NCI-H345 treated with DMSO at 0.1 percent for 48 hours (cell line): ENCODE measurements around the gene KIRREL3.

Experiments
- DNase-seq: peaks from one replicate; lab custom pipeline; 2025; ENCODE audit not compliant: unreplicated experiment; lab: John Stamatoyannopoulos, UW

The KIRREL3 gene

GRCh38 chr11:127000291-127000968 lies at the start of gene KIRREL3:
KIRREL3 (minus strand) TSS chr11:127000770.
- peak; percentile 47 for DNase-seq

DNA sequence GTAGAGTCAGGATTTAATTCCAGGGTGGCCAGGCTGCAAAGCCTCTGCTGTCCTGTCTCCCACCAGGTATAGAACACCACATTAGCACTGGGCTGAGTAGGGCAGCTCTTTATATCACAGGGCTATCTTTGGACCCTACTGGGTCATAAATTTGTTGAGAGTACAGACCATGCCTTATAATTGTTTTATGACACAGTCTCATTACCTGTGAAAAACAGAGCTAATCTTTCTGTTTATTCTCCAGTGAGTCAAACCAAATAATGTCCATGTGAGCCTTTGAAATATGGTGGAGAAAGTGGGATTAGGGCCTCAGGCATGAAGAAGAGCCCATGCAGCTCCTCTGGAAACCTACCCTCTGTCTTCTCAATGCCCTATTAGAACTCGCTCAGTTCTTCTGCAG lies 49.6 kb upstream of the KIRREL3 start:
- no peak for DNase-seq

DNA sequence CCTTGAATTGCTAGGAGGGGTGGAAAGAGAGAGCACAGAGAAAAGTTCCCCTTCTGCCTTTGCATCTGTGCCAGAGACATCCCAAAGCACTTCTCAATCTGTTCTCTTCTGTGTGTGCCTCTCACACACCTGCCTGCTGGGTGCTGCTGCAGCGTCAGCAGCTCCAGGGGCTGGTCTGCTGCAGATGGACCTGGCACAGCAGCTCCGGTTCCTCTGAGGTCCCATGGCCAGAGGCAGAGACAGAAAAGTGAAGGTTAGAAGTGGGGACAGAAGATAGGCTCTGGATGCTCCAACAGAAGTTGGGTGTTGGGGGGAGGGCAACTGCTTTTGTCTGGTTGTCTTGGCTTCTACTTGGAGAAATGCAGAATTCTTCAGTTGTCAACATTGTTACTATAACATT lies 48.9 kb upstream of the KIRREL3 start:
- DNase-seq = no peak

DNA sequence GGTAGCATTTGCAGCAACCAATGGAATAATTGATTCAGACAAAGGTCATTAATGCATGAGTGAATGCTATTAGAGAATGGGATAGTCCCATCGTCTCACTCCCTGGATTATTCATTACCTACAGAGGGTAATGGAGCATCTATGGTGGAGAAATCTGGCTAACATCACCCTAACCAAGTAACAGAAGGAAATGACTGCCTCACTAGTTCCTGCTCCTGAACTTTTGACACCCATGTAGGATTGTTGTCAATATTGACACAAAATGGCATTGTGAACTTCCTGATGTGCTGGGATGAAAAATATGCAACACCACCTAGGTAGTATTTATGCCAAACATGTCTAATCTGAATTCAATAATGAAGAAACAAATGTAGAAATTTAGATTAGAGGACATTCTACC lies 44.0 kb upstream of the KIRREL3 start:
- DNase-seq = no peak

DNA sequence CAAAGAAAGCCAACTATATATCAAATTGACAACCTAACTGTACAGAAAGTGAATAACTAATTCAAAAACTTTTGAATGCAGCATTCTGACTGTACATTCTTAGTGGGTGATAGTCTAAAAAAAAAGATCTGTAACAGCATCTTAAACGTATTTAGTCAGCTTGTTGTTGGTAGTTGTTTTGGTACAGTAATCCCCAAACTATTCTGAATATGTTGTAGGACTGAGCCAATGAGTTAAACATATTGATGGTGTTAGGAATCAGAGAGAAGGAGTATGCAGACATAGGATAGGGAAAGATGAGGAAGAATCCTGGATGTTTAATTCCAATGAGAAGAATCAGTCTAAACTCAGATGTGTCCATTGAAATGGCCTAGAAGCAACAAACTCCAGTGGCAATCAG lies 41.9 kb upstream of the KIRREL3 start:
- DNase-seq = no peak

GRCh38 chr11:127039591-127039990 lies 39.0 kb upstream of the KIRREL3 start:
- no peak for DNase-seq

GRCh38 chr11:127037596-127037995 lies 37.0 kb upstream of the KIRREL3 start:
- peak; percentile 46 for DNase-seq

- DNase-seq = no peak
These were observed 36.4 kb upstream of the KIRREL3 start for GRCh38 chr11:127037001-127037400.

GRCh38 chr11:127035824-127036223 lies 35.3 kb upstream of the KIRREL3 start:
- DNase-seq = no peak

- no peak for DNase-seq
These were observed 34.4 kb upstream of the KIRREL3 start for GRCh38 chr11:127034973-127035372.

DNA sequence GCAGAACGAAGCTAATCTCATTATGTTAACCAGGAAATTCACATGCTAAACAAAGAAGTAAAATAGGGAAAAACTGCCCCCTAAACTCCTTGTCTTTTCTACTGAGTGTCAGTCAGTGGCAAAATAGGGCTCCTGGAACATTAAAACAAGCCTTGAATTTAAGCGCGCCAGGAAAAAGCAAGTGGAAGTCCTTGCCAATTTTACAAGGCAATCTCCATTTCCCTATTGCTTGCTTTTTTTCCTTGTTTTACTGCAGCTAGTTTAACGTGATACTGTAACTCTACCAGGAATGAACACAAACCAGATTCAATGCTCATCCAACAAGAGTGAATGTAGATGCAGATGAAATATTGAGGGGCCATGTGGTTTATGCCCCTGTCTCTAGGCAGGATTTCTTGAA lies 28.1 kb upstream of the KIRREL3 start:
- DNase-seq = no peak

- no peak for DNase-seq
These were observed 27.2 kb upstream of the KIRREL3 start for GRCh38 chr11:127027789-127028188.

DNA sequence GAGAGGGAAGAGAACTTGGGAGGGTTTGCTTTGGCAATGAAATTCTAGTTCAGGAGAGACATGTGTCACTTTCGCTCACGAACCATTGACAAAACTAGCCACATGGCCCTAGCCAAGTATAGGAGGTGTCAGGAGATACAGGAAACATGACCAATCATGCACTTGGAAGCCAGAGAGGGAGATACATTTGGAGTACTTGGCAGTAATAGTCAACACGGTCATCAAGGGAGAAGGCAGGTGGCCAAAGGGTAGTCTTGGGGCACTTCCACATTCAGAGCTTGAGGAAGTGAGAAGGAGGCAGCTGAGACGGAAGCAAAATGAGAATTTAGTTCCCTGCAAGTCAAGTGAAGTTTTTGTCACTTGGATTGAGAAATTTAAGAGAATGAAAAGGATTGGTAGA lies 26.4 kb upstream of the KIRREL3 start:
- no peak for DNase-seq

DNA sequence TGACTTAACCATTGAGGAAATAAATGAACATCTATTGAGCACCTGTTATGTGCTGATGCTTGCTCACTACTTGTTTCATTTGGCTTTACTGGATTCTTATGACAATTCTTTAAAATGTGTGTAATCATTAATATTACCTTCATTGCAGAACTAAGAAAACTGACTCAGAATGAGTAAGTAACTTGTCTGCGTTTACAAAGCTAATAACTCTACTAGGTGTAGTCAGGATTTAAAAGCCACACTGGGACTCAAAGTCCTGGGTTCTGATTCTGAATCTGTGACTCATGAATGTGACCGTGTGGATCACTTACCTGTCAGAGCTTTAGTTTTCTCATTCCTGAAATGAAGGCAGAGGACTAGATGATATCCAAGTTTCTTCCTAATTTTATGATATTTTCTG lies 23.4 kb upstream of the KIRREL3 start:
- no peak for DNase-seq

DNA sequence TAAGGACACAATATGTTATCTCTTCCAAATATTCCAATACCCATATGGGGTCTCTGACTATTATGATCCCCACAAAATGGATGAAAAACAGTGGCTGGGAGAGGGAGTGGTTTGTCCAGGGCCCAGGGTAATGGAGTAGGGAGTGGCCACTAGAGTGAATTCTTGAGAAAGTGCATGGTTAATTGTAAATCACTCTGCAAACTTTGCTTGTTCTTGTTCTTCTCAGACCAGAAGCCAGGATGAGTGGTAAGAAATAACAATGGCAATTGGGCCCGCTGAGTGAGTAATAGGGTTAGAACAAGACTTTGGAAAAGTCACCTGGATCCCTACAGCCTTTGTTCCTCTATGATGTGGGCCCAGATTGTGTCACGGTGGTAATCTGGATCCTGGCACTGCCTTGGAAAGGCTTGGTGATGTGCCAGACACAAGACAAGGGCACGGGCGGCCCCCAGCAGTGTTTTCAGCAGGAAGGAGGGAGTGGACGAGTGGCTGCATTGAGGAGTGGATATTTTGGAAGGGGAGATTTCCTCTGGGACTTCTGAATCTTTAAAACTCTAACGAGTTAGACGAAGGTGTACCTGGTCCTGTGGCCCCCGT lies 18.2 kb upstream of the KIRREL3 start:
- DNase-seq = no peak

DNA sequence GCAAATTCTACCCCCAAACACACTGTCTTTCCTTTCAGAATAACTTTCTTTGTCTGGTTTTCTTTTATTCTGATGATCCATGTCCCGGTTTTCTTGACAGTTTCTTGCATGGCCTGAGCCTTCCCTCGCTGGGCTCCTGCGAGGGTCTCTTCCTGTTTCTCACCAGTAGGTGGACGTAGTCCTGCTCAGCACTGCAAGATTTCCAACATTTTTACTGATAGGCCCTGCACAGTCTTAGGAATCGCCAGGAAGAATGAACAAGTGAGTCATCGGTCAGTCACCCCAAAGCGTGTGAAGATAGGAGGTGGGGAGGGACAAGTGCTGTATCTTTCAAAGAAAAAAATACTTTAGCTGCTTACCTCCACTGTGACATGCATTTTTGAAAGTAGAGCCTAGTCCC lies 16.9 kb upstream of the KIRREL3 start:
- no peak for DNase-seq

GRCh38 chr11:127013550-127013949 lies 13.0 kb upstream of the KIRREL3 start:
- DNase-seq = no peak

- no peak for DNase-seq
These were observed 5.7 kb upstream of the KIRREL3 start for GRCh38 chr11:127006311-127006710.

DNA sequence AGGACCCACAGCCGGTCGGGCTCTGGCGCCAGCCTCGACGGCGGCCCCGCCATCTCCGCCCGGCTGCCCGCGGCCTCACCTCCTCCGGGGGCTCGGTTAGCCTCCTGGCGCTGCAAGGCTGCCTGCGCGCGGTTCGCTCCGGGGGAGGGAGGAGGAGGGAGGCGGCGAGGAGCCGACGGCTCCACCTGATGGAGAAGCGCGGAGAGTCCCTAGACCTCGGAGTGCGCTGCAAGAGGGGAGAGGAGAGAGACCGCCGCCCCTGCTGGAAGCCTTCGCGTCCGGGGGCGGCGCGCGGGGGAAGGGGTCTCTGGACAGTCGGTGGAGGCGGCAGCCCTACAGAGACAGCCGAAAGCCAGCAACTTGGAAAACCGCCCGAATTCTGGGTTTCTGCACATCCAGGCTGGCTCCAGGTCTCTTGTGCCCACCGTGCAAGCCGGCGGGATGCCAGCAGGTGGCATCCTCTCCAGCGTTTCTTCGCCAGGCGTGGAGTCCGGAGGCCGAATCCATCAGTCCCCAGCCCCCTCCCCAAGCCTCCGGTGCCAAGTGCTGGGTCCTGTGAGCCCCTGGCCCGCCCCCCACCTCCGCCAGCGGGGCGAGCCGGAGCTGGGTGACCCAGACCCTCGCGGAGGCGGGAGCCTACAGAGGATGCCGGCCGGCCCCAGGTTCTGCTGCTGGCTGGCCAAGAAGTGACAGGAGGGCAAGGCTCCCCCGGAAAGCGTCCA lies 2.9 kb upstream of the KIRREL3 start:
- DNase-seq = peak; percentile 78

- no peak for DNase-seq
These were observed 2.2 kb upstream of the KIRREL3 start for GRCh38 chr11:127002669-127003259.

- peak; percentile 63 for DNase-seq
These were observed 411 bp upstream of the KIRREL3 start for GRCh38 chr11:127000981-127001380.

DNA sequence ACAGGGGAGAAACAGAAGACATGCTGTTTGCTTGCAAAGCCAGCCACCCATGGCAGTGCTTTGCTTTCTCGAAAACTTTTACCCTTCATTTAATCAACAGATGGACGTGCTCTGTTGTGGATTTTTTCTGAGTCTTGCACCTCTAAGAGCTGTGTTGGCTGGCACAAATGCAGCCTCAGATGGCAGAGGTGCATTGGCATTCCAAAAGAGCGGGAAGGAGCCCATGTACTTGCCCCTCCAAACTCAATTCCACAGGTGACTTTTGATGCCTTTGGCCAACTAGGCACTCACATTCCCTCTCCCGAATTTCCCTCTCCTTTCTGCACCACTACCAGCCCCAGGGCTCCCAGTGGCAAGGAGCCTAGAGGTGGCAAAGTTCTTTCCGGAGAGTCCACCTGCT lies 1.2 kb downstream of the KIRREL3 start:
- no peak for DNase-seq
